GM19324 (cell line): ENCODE results near the gene STK39.
"Not testable (repeated sequence)": the region's sequence is repeated elsewhere in the genome, so short reads cannot be mapped to it uniquely, and the experiment has no call there.

Experiments used
- ATAC-seq: cut with Tn5 transposase; IDR thresholded peaks from one replicate; pipeline ENCODE4 v1.9.1; 2021; ENCODE audit warnings: mild to moderate bottlenecking, moderate library complexity; ENCODE audit not compliant: unreplicated experiment, low FRiP score

STK39 gene

DNA sequence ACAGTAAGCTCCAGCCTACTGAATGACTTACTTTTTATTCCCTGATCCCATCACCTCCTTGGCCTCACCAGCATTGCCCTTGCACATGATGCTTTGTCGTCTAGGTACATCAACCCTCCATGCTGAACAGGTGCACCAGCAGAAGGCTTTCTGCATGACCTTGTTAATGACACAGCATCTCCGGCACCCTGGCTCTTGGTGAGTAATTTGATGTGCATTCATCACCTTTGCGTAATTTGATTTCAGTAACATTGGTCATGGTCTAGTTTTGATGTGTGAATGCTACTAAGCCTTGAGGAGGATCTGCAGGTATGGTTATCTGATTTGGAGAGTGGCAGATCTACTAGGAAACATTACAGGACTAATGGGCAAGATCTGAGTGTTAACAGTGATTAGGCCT, 103.6 kb downstream of the STK39 start:
- ATAC-seq, result no peak

DNA sequence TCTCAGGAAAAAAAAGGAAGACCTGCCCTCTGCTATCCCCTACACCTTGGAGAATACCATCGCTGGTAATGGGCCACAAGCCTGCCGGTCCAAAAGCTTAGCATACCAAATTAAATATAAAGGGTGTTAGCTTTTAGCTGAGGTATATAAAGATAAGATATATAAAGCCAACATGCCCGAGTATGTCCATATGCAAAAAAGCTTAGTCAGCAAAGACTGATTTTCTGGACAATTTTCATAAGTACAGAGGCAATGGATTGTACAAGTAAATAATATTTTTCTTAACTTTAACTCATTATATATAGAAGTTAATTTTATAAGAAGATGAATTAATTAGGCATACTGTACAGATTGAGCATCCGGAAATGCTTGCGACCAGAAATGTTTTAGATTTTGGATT, 106.5 kb downstream of the STK39 start:
- ATAC-seq, result no peak

DNA sequence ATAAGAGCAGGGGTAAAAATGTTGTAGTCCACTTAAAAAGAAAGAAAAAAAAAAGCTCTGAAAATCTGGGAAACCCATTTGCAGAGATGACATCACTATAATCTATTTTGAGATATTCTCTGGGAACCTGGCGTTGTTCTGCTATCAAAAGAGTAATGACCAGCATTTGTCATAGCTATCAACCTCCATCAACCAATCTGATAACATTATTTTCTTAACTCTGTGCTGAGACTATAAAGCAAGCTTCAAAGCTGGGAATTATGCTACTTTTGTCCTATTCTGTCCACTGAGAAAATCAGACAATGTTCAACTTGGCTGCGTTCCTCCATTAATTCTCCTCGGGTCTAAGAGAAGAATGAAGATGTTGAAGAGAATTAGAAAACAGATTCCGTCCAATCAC, 107.5 kb downstream of the STK39 start:
- no peak for ATAC-seq

DNA sequence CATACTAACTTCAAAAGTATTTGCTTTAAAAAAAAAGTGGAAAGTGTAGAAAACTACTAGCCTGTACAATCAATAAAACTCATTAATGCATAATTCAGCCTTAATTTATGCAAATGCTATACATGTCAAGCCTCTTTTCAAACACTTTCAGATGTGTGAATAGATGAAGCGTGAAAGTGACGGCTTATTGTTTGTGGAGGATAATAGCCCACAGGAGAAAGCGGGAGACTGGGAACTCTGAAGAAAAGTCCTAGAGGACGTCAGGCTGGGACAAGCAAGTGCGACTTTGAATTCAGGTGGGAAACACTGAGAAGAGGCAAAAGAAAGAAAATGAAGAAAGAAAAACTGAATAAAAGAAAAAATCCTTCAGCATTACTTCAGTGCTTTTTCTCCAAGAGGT, 108.5 kb downstream of the STK39 start:
- ATAC-seq, result no peak

DNA sequence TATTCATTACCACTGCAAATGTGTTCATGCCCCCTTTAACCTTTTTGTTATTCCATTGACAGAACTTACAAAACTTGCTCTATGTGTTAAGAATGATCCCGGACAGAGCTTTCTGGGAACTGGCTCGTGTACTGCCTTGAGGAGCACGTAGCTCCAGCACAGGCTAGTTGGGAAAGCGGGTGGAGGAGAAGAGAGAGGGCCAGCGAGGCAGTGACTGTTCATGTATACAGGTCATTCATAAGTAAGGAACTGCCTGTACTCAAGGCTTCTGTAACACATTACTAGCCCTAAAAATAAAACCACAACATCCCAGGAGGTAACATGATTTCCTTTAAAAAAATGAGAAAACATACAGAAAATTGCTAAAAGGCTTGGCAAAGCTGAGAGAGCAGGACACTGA, 109.0 kb downstream of the STK39 start:
- ATAC-seq, result no peak

DNA sequence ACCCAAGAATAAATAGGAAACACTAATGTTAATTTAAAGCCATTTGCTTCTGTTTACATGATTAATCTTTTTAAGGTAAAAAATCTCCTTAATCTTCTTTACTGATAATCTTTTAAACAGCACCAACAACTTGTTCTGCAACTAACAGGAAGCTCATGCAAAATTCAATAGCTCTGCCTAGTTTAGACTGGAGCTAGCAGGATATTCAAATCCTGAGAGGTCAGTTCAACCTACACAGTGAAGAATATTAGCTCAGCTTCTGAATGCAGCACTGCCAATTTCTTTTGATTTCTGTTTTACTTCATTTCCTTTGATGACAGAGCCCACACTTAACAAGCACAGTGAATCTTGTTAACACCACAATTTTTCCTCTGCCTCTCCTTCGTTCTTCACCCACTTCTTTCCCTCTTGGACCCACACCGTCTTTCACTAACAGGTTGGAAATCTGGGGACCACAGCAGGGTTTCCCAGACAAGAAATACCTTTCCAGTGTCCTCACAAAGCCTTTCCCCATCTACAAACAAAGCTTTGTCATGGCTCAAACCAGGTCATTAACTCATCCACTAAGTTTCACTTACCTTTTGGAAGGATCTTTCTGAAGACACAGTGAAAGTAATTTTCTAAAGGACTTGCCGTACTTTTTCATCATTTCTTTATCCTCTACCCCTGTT, 109.8 kb downstream of the STK39 start:
- ATAC-seq, result peak; percentile 73

DNA sequence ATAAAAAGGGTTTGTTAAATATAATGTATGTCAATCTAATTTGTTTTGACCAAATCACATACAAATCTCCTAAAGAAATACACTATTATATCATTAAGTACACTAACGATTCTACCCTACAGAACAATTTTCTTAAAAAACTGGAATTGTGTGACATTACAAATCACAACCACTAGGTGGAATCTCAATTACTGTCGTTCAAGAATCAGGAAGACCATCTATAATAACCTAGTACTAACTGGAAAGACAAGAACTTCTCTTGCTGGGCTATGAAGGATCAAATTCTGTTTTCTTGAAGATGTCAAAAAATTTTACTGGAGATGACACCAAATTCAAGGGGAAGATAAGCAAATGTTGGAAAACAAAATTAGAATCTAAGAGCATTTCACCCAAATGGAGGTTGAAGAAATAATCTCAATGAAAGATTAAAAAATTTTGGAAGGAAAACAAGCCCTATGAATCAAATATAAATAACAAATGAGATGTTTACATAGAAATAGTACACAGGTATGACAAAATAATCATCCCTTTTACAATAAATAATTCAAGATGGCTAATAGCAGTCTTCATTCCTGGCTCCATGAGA, 110.9 kb downstream of the STK39 start:
- no peak for ATAC-seq

DNA sequence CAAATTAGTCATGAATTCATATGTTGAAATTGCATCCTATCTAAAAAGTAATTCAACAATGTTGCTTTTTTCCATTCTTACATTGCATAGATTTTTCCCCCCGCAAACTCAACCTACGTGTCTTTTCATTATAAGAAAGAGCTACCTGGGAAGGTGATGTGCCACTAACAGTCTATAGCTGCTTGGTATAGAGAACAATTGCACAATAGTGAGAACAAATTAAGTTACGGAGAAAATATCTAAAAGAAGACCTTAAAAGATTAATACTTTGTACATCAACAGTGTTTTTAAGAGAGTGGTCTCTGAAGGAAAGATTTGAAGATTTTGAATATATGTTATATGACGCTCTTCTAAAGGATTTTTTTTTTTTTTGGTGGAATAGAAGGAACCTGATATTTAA, 111.8 kb downstream of the STK39 start:
- ATAC-seq, result no peak

DNA sequence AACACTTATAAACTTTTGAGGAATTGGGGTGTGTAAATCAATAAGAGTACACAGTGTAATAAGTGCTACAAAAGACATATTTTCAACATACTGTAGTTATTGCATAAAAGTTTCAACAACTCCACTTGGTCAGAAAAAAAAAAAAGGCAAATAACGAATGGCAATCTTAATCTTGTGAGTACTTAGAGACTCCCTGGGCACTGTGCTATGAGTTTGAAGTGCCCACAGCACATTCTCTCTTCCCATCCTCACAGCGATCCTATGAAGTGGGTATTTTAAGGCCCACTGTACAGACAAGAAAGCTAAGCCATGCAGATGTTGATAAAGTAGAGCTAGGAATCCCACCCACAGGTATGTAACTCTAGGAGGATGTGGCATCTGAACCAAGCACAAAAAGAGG, 112.3 kb downstream of the STK39 start:
- no peak for ATAC-seq

DNA sequence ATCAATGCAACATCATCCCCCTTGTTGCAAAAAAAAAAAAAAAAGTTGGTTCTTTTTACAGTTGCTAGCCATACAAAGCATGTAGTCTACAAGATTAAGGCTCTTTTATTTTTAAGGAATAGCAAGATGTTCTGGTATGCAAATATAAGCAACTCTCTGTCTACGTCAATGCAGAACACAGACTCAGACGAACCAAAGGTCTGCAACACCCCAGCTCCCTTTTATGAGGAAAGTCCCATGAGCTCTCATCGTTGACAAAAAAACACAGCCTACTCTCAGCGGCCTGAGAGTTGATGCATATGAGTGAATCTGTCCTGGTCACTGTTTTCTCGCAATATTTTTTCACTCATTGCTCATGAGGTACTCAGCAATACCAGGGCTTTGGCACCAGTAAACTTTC, 112.9 kb downstream of the STK39 start:
- no peak for ATAC-seq

DNA sequence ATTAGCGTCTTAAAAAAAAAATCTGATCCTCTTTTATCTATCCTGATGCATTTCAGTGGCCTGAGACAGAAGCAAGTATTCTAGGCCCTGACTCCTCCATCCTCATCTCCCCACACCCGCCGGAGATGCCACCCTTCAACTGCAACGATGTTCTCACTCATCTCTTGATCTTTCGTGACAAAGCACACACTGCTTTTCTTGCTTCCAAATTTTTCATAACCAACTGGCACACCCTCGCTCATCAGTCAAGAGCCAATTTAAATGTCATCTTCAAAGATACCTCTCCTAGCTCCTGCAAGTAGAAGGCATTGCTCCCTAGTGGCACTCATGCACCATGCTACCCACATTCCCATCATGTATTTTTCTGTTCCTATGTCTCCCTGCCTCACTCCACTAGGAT, 115.0 kb downstream of the STK39 start:
- no peak for ATAC-seq

DNA sequence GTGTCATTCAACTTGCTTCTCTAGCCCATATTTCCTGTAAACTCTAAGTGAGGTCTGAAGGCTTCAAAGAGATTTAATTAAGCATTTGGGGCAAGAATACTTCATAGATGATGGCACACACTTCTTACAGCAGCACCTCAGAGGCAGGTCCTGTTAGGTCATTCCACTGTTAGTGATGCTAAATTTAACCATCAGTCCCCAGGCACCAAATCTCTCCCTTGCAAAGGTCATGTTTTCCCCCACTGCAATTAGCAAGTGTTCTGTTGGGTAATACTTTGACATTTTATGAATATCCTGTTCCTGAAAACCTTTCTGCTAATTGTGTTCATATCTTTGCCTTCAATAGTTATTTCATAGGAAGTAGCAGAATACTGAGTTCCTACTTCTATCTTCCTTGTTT, 117.0 kb downstream of the STK39 start:
- ATAC-seq, result no peak

DNA sequence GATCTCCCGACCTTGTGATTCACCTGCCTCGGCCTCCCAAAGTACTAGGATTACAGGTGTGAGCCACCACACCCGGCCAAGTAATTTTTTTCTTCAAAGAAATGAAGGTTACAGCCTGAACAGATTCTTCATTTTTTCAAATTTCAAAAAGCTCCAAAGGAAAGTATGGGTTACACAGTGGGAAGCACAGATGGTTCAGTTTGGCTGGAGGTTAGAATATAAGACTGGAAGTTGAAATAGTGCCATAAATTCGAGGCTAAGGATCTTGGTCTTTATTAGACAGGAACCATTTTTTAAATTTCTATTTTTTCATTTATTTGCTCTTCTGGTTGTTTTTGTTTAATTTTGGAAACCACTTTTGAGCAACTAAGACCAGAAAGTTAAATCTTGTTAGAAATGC, 120.0 kb downstream of the STK39 start:
- no peak for ATAC-seq

DNA sequence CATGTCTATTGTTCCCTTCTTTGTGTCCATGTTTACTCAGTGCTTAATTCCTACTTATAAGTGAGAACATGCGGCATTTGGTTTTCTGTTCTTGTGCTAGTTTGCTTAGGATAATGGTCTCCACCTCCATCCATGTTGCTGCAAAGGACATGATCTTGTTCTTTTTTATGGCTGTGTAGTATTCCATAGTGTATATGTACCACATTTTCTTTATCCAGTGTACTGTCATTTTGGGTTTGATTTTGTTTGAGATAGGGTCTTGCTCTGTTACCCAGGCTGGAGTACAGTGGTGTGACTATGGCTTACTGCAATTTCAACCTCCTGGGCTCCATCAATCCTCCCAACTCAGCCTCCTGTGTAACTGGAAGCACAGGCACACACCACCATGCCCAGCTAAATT, 125.2 kb downstream of the STK39 start:
- not testable (repeated sequence) for ATAC-seq

DNA sequence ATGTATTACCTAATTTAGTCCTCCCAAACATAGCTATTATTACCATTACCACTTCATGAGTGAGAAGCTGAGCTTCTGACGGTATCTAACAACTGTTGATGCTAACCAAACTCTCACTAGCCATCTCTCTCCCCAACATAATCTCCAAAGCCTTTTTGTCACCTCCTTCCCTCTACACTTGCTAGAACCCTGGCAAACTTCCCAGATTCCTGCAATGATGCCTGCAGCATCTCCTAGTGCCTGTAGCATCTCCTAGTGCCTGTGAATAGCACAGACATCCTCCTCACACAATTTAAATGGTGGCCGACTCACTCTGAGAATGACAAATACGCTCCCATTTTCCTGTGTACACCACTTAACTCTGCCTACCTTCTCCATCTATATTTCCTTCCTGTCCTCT, 126.7 kb downstream of the STK39 start:
- ATAC-seq, result no peak

DNA sequence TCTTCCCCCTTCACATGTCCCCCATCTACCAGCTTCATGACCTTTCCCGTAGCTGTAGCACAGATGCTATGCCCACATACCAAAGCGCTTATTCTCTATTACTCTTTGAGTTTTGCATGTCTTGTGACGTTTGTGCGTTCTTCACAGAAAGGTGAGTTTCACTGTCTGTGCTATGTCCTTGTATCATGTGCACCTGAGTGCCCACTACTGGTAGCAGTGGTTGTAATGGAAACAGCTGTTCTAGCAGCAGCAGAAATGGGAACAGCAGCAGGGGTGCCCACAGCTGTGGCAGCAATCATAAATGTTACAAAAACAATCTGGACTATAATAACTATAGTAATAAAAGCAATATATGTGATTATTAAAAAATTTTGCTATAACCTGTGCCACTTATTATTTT, 127.1 kb downstream of the STK39 start:
- no peak for ATAC-seq

DNA sequence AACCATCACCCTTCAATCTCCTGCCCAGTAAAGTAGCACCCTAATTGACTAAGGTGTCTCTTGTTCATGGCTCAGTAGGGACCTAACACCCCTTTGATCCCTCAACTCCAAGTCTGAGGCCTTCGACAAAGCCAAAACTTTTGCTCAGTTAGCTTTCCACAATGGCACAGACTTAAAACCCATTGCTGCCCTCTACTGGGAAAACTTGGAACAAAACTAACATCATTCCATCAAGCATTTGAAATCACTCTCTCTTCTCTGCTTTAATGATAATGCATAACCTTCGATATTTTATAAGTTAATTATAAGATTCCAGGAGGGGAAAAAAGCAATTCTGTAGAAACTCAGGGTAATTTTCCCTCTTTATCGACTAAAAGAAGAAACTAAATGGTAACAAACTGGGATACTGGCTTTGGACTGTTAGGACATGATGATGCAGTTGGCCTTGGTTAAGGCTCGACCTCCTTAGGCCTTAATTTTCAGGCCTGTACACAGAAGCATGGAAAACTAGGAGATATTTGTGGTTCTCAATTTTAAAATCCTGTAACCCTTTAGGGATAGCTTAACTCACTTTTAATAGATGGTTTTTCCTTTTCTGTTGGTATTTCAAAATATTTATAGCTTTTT, 127.8 kb downstream of the STK39 start:
- no peak for ATAC-seq

DNA sequence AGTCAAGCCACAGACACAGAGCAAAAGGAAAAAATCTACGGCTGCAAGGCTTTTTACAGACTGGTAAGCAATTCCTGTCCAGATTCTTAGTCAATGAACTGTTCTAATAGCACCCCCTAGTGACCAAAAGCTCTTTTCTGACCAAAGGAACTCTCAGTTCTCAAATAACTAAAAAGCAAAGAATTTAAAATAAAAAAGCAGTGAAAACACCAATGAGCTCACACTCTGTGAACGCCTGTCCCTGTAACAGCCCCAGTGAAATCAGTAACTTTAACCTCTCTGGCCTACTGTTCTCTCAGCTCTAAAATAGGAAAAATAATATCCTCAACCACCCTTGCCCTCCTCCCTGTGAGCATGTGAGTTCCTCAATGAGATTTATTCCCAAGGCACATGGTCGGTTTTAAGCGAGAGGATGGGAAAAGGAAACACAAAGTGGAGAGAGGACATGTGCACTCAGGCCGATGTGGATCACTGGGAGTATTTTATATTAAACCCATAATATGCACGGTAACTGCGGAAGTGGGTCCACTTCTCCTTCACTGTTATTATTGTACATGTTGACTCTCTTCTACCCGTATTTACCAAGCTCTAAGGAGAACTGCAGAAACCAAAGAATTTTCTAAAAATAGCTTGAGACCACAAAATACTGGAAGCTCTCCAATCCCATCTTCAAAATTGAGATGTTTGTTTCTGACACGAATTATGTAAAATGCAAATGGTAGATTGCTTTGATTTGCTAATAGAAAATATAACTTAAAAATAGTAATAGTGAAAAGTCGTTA, 128.5 kb downstream of the STK39 start:
- peak; percentile 46 for ATAC-seq

DNA sequence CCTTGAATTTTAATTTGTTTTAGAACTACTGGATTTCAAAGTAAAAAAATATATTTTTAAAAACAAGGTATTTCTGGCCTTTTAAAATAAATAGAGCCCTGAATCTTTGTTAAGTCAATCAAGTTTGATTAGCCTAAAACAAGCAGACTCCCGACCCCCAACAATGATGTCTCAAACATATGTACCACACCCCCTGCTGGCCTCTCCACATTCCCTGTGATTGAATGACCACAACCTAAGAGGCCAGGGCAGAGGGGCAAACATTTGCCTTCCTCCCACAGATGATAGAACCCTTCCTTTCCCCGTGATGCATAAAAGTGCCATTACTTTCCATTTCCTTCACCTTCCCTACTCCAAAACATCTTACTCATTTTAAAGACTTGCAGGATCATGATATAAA, 130.9 kb downstream of the STK39 start:
- no peak for ATAC-seq

DNA sequence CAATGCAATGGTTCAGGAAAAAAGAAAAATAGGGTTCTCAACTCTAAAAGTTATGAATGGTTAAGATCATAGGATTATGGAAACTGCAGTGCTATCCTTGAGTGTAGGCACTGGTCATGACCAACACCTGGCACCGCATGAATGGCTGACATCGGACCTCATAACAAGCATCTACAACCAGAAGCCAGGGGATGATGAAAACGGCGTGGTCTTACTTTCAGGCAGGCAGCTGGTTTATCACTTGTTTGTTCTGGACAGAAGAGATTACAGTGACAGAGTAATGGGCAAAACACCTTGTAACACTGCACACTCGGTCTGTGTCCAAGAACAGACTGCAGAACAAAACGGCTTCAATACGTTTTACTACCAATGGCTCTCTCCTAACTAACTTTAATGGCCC, 132.8 kb downstream of the STK39 start:
- ATAC-seq, result no peak

DNA sequence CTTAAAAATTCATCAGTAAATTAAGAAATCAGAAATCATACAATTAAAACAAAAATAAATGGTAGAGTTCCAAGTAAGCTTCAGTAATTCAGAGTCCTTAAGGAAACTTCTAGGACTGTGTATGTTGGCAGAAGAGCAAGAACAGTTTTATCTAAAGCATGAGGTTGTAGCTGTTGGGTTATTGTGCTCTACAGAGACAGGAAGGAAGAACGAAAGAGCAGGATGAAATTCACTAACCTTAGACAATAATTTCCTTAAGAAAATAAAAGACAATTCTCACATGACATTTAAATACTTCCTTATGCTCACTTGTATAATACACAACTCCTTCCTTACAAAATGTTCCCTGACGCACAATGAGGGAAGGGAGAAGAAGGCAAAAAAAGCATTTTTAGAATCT, 133.4 kb downstream of the STK39 start:
- ATAC-seq, result no peak

DNA sequence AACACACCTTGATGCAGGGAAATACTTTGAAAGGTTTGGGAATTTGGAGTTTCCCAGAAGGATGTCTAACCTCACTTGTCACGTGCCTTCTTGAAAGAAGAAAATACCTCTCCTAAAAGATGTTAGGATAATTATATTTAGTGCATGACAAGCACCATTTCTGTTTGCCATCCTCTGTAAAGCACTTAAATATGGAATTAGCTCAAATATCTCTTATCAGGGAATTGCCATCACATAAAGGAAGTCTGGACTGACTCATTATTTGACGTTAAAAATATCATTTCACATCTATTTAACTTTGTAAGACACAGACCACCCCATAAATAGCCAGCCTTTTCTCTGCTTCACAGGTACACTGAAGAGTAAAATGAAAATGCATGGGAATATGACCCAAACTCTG, 140.1 kb downstream of the STK39 start:
- no peak for ATAC-seq
